ENCODE results near the gene SMAD7. TPM values are rescaled to one million over a fixed set of nuclear protein-coding genes. Genes with fewer than 3 reads are reported as not detected.

SMAD7 gene
- total and polyA plus RNA-seq, 2 experiments from 2014 or later: 11.8 to 29.8 TPM

DNA sequence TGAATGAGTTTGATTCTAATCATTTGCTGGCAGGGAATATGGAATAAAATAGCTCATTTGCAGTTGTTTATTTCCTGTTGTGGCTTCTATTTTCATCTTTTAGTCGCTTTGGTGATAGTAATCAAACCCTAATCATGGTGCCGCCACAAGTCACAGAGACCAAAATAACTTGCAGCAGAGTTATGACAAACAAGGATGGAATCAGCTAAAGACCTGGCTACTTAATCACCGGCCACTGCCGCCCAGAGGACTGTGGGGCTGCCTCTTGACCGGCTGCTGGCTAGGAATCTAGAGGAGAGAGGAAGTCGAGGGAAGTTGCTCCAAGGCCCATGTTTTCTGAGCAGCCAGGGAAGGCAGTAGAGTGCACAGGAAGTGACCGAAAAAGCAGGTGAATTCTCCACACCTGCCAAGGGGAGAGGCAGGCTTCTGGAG lies 5.1 kb upstream of the SMAD7 start:
- Histone ChIP-seq H3K4me3 (no peak overlapping the region), H3K27ac (ENCODE audit: low read depth) (peak overlapping the region; percentile 43; the same call in 1 of the 2 replicates), H3K79me2 (replicated peaks; ENCODE audit: insufficient read depth) (peaks cover 14% of the 10 kb centered on the region), H3K4me1 (ENCODE audit: insufficient read depth) (peaks cover 53% of the 10 kb centered on the region), H3K4me2 (peak overlapping the region; percentile 5; the same call in 1 of the 2 replicates), H4K20me1 (replicated peaks; ENCODE audit: insufficient read depth) (peaks cover 3% of the 10 kb centered on the region; the same call in 1 of the 2 replicates), H3K27me3 (ENCODE audit: insufficient read depth) (peaks cover 6% of the 10 kb centered on the region), H3K9me2 (ENCODE audit: insufficient read depth) (no peaks in the 10 kb centered on the region), H3F3A (replicated peaks; ENCODE audit: low read depth) (peaks cover 26% of the 10 kb centered on the region), H3K36me3 (ENCODE audit: insufficient read depth) (no peaks in the 10 kb centered on the region), H2AFZ (no peak overlapping the region)
- H3K4me1 Mint-ChIP-seq: peaks cover 60% of the 10 kb centered on the region
- peak overlapping the region; percentile 20 for H3K27ac Mint-ChIP-seq
- no peaks in the 10 kb centered on the region for H3K9me3 Mint-ChIP-seq
- no peak; the same call in 2 of the 3 replicates for ATAC-seq
- peak; percentile 60 for DNase-seq (ENCODE audit: low spot score)
- H3K27me3 Mint-ChIP-seq (ENCODE audit: insufficient read depth, low read depth, poor library complexity): peaks cover 25% of the 10 kb centered on the region
- H3K4me3 Mint-ChIP-seq: no peak overlapping the region
- TF ChIP-seq, protein P1, sequence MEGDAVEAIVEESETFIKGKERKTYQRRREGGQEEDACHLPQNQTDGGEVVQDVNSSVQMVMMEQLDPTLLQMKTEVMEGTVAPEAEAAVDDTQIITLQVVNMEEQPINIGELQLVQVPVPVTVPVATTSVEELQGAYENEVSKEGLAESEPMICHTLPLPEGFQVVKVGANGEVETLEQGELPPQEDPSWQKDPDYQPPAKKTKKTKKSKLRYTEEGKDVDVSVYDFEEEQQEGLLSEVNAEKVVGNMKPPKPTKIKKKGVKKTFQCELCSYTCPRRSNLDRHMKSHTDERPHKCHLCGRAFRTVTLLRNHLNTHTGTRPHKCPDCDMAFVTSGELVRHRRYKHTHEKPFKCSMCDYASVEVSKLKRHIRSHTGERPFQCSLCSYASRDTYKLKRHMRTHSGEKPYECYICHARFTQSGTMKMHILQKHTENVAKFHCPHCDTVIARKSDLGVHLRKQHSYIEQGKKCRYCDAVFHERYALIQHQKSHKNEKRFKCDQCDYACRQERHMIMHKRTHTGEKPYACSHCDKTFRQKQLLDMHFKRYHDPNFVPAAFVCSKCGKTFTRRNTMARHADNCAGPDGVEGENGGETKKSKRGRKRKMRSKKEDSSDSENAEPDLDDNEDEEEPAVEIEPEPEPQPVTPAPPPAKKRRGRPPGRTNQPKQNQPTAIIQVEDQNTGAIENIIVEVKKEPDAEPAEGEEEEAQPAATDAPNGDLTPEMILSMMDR (conservative IDR thresholded peaks at IDR 0.05; ENCODE audit: low read depth in 2 of 2): peak in 1 of 2 experiments; percentile 27; a peak in 1 of 4 replicates
- no peak for TF ChIP-seq EZH2 (IDR thresholded peaks at IDR 0.05; ENCODE audit: low read depth, unreplicated experiment)
- H3K36me3 Mint-ChIP-seq (ENCODE audit: low read depth): peaks cover 2% of the 10 kb centered on the region; the same call in 1 of the 3 replicates

DNA sequence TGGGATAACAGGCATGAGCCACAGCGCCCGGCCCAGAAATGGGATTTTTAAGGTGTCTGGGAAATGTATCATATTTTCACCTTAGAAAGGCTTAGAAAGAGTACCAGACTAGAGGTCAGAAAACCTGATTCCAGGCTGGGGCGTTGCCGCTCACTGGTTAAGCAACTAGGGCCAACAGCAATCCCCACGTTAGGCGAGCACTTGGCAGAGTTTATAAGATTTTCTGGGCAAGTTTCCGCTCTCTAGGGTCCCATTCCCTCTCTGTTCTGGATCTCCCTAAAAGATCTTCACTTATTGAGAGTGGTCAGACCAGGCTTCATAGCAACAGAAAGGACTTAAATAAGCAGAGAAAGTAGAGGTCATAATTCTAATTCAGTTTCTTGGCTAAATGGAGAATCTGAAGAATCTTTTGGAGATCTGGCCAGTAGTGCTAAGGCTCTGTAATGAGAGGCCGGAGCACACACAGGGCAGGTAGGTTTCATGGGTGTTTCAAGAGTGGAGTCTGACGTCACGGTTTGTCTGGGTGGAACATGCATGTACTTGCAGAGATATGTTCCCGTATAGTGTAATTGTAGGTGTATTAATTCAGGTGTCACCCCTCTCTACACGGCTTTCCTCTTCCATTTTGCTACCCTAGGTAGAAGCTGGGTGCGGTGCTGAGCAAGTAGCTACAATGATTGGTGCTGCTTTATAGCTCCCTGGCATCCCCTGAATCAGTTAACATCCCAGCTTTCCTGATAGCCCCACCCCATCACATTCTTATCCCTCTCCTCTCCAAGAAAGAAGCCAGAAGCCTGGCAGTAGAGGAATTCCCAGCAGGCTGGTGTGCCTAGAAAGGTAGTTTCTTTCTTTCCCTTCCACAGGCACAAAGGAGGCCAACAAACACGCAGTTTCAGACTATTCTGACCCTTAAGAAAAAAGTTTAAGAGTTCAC lies 4.4 kb upstream of the SMAD7 start:
- H3K4me3 Mint-ChIP-seq: no peak overlapping the region
- Histone ChIP-seq H3K4me2 (peak overlapping the region; percentile 41), H2AFZ (no peak overlapping the region), H3K4me1 (ENCODE audit: insufficient read depth) (peaks cover 47% of the 10 kb centered on the region), H3K9me2 (ENCODE audit: insufficient read depth) (no peaks in the 10 kb centered on the region), H3K36me3 (ENCODE audit: insufficient read depth) (no peaks in the 10 kb centered on the region), H3F3A (replicated peaks; ENCODE audit: low read depth) (peaks cover 22% of the 10 kb centered on the region), H3K4me3 (no peak overlapping the region), H3K27ac (ENCODE audit: low read depth) (peak overlapping the region; percentile 43; the same call in 1 of the 2 replicates), H3K27me3 (ENCODE audit: insufficient read depth) (peaks cover 9% of the 10 kb centered on the region), H4K20me1 (replicated peaks; ENCODE audit: insufficient read depth) (peaks cover 5% of the 10 kb centered on the region; the same call in 1 of the 2 replicates), H3K79me2 (replicated peaks; ENCODE audit: insufficient read depth) (peaks cover 20% of the 10 kb centered on the region)
- peaks cover 53% of the 10 kb centered on the region for H3K4me1 Mint-ChIP-seq
- ATAC-seq (no peak; the same call in 2 of the 3 replicates), DNase-seq (ENCODE audit: low spot score) (peak; percentile 71)
- peaks cover 3% of the 10 kb centered on the region; the same call in 1 of the 3 replicates for H3K36me3 Mint-ChIP-seq (ENCODE audit: low read depth)
- no peaks in the 10 kb centered on the region for H3K9me3 Mint-ChIP-seq
- no peak overlapping the region for H3K27ac Mint-ChIP-seq
- H3K27me3 Mint-ChIP-seq (ENCODE audit: insufficient read depth, low read depth, poor library complexity): peaks cover 29% of the 10 kb centered on the region
- TF ChIP-seq, protein P1 (conservative IDR thresholded peaks at IDR 0.05; ENCODE audit: low read depth in 2 of 2): no peak
- TF ChIP-seq ZNF114 (CRISPR knock-in tag; IDR thresholded peaks at IDR 0.05) (no peak), EZH2 (IDR thresholded peaks at IDR 0.05; ENCODE audit: low read depth, unreplicated experiment) (no peak), STAT1 (IDR thresholded peaks at IDR 0.05; ENCODE audit: unreplicated experiment) (no peak)
- TF ChIP-seq, protein P2, sequence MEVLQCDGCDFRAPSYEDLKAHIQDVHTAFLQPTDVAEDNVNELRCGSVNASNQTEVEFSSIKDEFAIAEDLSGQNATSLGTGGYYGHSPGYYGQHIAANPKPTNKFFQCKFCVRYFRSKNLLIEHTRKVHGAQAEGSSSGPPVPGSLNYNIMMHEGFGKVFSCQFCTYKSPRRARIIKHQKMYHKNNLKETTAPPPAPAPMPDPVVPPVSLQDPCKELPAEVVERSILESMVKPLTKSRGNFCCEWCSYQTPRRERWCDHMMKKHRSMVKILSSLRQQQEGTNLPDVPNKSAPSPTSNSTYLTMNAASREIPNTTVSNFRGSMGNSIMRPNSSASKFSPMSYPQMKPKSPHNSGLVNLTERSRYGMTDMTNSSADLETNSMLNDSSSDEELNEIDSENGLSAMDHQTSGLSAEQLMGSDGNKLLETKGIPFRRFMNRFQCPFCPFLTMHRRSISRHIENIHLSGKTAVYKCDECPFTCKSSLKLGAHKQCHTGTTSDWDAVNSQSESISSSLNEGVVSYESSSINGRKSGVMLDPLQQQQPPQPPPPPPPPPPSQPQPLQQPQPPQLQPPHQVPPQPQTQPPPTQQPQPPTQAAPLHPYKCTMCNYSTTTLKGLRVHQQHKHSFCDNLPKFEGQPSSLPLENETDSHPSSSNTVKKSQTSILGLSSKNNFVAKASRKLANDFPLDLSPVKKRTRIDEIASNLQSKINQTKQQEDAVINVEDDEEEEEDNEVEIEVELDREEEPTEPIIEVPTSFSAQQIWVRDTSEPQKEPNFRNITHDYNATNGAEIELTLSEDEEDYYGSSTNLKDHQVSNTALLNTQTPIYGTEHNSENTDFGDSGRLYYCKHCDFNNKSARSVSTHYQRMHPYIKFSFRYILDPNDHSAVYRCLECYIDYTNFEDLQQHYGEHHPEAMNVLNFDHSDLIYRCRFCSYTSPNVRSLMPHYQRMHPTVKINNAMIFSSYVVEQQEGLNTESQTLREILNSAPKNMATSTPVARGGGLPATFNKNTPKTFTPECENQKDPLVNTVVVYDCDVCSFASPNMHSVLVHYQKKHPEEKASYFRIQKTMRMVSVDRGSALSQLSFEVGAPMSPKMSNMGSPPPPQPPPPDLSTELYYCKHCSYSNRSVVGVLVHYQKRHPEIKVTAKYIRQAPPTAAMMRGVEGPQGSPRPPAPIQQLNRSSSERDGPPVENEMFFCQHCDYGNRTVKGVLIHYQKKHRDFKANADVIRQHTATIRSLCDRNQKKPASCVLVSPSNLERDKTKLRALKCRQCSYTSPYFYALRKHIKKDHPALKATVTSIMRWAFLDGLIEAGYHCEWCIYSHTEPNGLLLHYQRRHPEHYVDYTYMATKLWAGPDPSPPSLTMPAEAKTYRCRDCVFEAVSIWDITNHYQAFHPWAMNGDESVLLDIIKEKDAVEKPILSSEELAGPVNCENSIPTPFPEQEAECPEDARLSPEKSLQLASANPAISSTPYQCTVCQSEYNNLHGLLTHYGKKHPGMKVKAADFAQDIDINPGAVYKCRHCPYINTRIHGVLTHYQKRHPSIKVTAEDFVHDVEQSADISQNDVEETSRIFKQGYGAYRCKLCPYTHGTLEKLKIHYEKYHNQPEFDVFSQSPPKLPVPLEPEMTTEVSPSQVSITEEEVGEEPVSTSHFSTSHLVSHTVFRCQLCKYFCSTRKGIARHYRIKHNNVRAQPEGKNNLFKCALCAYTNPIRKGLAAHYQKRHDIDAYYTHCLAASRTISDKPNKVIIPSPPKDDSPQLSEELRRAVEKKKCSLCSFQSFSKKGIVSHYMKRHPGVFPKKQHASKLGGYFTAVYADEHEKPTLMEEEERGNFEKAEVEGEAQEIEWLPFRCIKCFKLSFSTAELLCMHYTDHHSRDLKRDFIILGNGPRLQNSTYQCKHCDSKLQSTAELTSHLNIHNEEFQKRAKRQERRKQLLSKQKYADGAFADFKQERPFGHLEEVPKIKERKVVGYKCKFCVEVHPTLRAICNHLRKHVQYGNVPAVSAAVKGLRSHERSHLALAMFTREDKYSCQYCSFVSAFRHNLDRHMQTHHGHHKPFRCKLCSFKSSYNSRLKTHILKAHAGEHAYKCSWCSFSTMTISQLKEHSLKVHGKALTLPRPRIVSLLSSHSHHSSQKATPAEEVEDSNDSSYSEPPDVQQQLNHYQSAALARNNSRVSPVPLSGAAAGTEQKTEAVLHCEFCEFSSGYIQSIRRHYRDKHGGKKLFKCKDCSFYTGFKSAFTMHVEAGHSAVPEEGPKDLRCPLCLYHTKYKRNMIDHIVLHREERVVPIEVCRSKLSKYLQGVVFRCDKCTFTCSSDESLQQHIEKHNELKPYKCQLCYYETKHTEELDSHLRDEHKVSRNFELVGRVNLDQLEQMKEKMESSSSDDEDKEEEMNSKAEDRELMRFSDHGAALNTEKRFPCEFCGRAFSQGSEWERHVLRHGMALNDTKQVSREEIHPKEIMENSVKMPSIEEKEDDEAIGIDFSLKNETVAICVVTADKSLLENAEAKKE (CRISPR knock-in tag; IDR thresholded peaks at IDR 0.05): no peak
- TF ChIP-seq, protein P3, sequence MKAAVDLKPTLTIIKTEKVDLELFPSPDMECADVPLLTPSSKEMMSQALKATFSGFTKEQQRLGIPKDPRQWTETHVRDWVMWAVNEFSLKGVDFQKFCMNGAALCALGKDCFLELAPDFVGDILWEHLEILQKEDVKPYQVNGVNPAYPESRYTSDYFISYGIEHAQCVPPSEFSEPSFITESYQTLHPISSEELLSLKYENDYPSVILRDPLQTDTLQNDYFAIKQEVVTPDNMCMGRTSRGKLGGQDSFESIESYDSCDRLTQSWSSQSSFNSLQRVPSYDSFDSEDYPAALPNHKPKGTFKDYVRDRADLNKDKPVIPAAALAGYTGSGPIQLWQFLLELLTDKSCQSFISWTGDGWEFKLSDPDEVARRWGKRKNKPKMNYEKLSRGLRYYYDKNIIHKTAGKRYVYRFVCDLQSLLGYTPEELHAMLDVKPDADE (IDR thresholded peaks at IDR 0.05): no peak
